ENCODE results near the gene RPTOR. TPM values are rescaled to one million over a fixed set of nuclear protein-coding genes. Genes with fewer than 3 reads are reported as not detected.

The RPTOR gene
- polyA plus RNA-seq, 1 donor (not counting 4 experiments of a cell fraction or from before 2014, with no cell fraction given): 4.0 TPM

- H3K4me3 ChIP-seq (ENCODE audit: control insufficient read depth in 2 of 3, extremely low read depth in 1 of 3, insufficient read depth in 2 of 3, low read depth in 1 of 3, low read length in 3 of 3): no peak overlapping the region
- dilution Hi-C loops (cut with MboI; ENCODE audit: extremely low pct_ligation_motif_present, low sequenced_read_pairs): no loop called here
- H3K9me3 ChIP-seq (ENCODE audit: control insufficient read depth, low read depth, low read length): no peaks in the 10 kb centered on the region
- H3K36me3 ChIP-seq (ENCODE audit: control insufficient read depth in 2 of 2, extremely low read depth in 1 of 2, insufficient read depth in 2 of 2, low read length in 2 of 2): peaks cover 4 to 7% of the 10 kb centered on the region in 2 experiments
- H3K4me1 ChIP-seq (ENCODE audit: control insufficient read depth, extremely low read depth, insufficient read depth, low read length): no peaks in the 10 kb centered on the region
- no peak overlapping the region for H2AFZ ChIP-seq (ENCODE audit: control insufficient read depth, low read length)
- no peak overlapping the region for H3K27ac ChIP-seq (ENCODE audit: control insufficient read depth, insufficient read depth, low read length)
- FAIRE-seq: no peak
- DNase-seq (ENCODE audit: low read depth, low spot score): no peak
- H3K9ac ChIP-seq (ENCODE audit: control insufficient read depth, extremely low read depth, insufficient read depth, low read length): no peak overlapping the region
- no peak overlapping the region for H3K4me2 ChIP-seq (ENCODE audit: control insufficient read depth, extremely low read depth, insufficient read depth, low read depth, low read length)
- TF ChIP-seq, protein P1, sequence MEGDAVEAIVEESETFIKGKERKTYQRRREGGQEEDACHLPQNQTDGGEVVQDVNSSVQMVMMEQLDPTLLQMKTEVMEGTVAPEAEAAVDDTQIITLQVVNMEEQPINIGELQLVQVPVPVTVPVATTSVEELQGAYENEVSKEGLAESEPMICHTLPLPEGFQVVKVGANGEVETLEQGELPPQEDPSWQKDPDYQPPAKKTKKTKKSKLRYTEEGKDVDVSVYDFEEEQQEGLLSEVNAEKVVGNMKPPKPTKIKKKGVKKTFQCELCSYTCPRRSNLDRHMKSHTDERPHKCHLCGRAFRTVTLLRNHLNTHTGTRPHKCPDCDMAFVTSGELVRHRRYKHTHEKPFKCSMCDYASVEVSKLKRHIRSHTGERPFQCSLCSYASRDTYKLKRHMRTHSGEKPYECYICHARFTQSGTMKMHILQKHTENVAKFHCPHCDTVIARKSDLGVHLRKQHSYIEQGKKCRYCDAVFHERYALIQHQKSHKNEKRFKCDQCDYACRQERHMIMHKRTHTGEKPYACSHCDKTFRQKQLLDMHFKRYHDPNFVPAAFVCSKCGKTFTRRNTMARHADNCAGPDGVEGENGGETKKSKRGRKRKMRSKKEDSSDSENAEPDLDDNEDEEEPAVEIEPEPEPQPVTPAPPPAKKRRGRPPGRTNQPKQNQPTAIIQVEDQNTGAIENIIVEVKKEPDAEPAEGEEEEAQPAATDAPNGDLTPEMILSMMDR (optimal IDR thresholded peaks at IDR 0.05 in 1 of 3, IDR thresholded peaks at IDR 0.05 in 1 of 3, conservative IDR thresholded peaks at IDR 0.05 in 1 of 3; ENCODE audit: extremely low read depth in 1 of 3, insufficient read depth in 2 of 3, low read length in 3 of 3): no peak
- no peak for TF ChIP-seq EZH2 (IDR thresholded peaks at IDR 0.05; ENCODE audit: low read length)
- no peaks in the 10 kb centered on the region for H3K27me3 ChIP-seq (ENCODE audit: control insufficient read depth, extremely low read depth, insufficient read depth, low read length)
- peaks cover 2% of the 10 kb centered on the region for H4K20me1 ChIP-seq (ENCODE audit: control insufficient read depth, extremely low read depth, insufficient read depth, low read length)
- H3K9me1 ChIP-seq (ENCODE audit: control insufficient read depth, extremely low read depth, insufficient read depth, low read length): no peaks in the 10 kb centered on the region
- no peaks in the 10 kb centered on the region for H3K79me2 ChIP-seq (ENCODE audit: control insufficient read depth, insufficient read depth, low read length)
These were observed 401.8 kb downstream of the RPTOR start for GRCh38 chr17:80946449-80946848.

DNA sequence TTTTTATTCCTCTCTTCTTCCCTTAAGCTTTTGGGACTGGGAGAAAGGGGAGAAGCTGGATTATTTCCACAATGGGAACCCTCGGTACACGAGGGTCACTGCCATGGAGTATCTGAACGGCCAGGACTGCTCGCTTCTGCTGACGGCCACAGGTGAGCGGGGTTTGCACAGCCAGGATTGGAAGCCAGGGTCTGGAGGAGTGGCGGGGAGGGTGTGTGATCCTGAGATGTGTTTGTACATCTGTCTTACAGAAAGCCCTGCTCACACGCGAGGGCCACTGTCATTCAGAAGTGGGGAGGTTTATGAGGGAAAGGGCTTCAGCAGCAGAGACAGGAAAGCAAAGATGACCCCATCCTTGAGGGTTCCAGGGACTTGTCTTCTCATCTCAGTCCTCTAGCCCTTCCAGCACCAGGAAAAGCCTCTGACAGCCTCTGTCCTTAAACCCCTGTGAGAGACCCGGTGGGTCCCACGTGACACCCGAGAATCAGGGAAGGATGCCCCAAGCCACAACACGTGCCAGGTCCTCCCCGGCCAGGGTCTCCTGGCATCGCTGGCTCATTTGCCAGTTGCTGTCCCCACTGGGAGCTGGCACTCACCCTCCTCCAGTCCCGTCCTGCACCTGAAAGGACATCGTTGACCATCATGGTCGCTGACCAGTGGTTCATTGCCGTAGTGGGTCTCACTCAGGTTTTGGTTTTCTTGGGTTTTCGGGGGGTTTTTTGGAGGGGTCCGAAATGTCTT, 402.7 kb downstream of the RPTOR start:
- Histone ChIP-seq H3K4me2 (ENCODE audit: control insufficient read depth, extremely low read depth, insufficient read depth, low read depth, low read length) (no peak overlapping the region), H3K9ac (ENCODE audit: control insufficient read depth, extremely low read depth, insufficient read depth, low read length) (no peak overlapping the region), H3K27me3 (ENCODE audit: control insufficient read depth, extremely low read depth, insufficient read depth, low read length) (no peaks in the 10 kb centered on the region), H3K9me1 (ENCODE audit: control insufficient read depth, extremely low read depth, insufficient read depth, low read length) (no peaks in the 10 kb centered on the region), H3K9me3 (ENCODE audit: control insufficient read depth, low read depth, low read length) (no peaks in the 10 kb centered on the region), H2AFZ (ENCODE audit: control insufficient read depth, low read length) (no peak overlapping the region), H4K20me1 (ENCODE audit: control insufficient read depth, extremely low read depth, insufficient read depth, low read length) (no peaks in the 10 kb centered on the region), H3K4me1 (ENCODE audit: control insufficient read depth, extremely low read depth, insufficient read depth, low read length) (no peaks in the 10 kb centered on the region), H3K4me3 (ENCODE audit: control insufficient read depth in 2 of 3, extremely low read depth in 1 of 3, insufficient read depth in 2 of 3, low read depth in 1 of 3, low read length in 3 of 3) (no peak overlapping the region), H3K27ac (ENCODE audit: control insufficient read depth, insufficient read depth, low read length) (no peak overlapping the region), H3K79me2 (ENCODE audit: control insufficient read depth, insufficient read depth, low read length) (no peaks in the 10 kb centered on the region), H3K36me3 (ENCODE audit: control insufficient read depth in 2 of 2, extremely low read depth in 1 of 2, insufficient read depth in 2 of 2, low read length in 2 of 2) (peaks cover 4 to 13% of the 10 kb centered on the region in 2 experiments)
- dilution Hi-C loops (cut with MboI; ENCODE audit: extremely low pct_ligation_motif_present, low sequenced_read_pairs): no loop called here
- TF ChIP-seq EZH2 (IDR thresholded peaks at IDR 0.05; ENCODE audit: low read length): no peak
- TF ChIP-seq, protein P1 (optimal IDR thresholded peaks at IDR 0.05 in 1 of 3, IDR thresholded peaks at IDR 0.05 in 1 of 3, conservative IDR thresholded peaks at IDR 0.05 in 1 of 3; ENCODE audit: extremely low read depth in 1 of 3, insufficient read depth in 2 of 3, low read length in 3 of 3): no peak
- DNase-seq (ENCODE audit: low read depth, low spot score): no peak
- FAIRE-seq: no peak

Measured in keratinocyte (primary cell).